Lung microvascular endothelial cell (primary cell): ENCODE measurements around the gene WEE2. TPM values are rescaled to one million over a fixed set of nuclear protein-coding genes. Genes with fewer than 3 reads are reported as not detected.
"Not testable (repeated sequence)": the region's sequence is repeated elsewhere in the genome, so short reads cannot be mapped to it uniquely, and the experiment has no call there.

Source experiments
- DNase-seq, 2 donors: peaks; one replicate each; pipeline versions ENCODE4 v3.0.0 to v3.0.0-alpha.2; 2010; ENCODE audit warnings: low read depth in 2 of 2
- total RNA-seq: library from RNA; depleted of rRNA; stranded (reverse); fragments of >200 nt; gene quantifications from 2 replicates; pipeline ENCODE4 v1.2.1, GENCODE V29; 2014

Gene WEE2
- total RNA-seq, 1 donor from 2014 or later: under 0.01 TPM

DNA sequence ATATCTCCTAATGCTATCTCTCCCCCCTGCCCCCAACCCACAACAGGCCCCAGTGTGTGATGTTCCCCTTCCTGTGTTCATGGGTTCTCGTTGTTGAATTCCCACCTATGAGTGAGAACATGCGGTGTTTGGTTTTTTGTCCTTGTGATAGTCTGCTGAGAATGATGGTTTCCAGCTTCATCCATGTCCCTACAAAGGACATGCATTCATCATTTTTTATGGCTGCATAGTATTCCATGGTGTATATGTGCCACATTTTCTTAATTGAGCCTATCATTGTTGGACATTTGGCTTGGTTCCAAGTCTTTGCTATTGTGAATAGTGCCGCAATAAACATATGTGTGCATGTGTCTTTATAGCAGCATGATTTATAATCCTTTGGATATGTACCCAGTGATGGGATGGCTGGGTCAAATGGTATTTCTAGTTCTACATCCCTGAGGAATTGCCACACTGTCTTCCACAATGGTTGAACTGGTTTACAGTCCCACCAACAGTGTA lies 62.0 kb downstream of the WEE2 start:
- DNase-seq: not testable (repeated sequence)

DNA sequence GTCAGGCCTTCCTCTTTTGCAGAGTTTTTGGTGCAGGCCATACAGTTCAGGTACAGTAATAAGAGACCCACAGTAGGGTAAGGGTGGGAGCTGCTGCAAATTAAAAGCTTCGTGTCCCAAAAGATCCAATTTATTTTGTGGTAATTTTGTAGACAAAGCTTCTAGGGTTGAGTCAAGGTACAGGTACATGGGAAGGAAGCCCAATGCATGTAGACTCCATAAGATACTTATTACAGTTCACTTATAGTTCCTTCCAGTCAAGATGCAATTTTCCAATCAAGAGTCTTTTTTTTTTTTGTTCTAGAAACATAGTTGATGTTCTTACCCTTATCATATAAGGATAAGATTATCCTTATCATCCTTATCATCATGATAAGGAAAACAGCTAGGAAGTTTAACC lies 68.2 kb downstream of the WEE2 start, which contains the start of gene TAS2R4:
Gene TAS2R4 (plus strand): TSS at position 301 of the 400 bp plus-strand sequence. CDS start 1,815 bp downstream, outside the sequence.
- DNase-seq: no peak

Other genes starting within 250 kb of the WEE2 start
- 15.3 and 15.5 TPM in 2 replicates for gene AGK, start 156.9 kb upstream of the WEE2 start, total RNA-seq
- gene DENND11, start 6.2 kb upstream of the WEE2 start, total RNA-seq: 59.1 and 69.2 TPM in 2 replicates
- gene SSBP1, start 30.0 kb downstream of the WEE2 start, total RNA-seq: 91.5 and 117 TPM in 2 replicates
- 0.44 and 0.60 TPM in 2 replicates for gene TAS2R3, start 55.7 kb downstream of the WEE2 start, total RNA-seq
- gene TAS2R4, start 68.3 kb downstream of the WEE2 start, total RNA-seq: 0.22 and 0.40 TPM in 2 replicates
- gene TAS2R5, start 81.9 kb downstream of the WEE2 start, total RNA-seq: 0.22 and 0.40 TPM in 2 replicates
- gene PRSS37, start 133.1 kb downstream of the WEE2 start, total RNA-seq: not detected in 2 replicates
- gene OR9A4, start 208.0 kb downstream of the WEE2 start, total RNA-seq: not detected in 2 replicates
- not detected in 2 replicates for gene CLEC5A, start 238.6 kb downstream of the WEE2 start, total RNA-seq